Peyer's patch (tissue), 4 donors: ENCODE data around the gene ROPN1B.

Experiments used
- POLR2A ChIP-seq, 2 donors: fragments of 450-650 bp; IDR thresholded peaks; one replicate each; pipeline ENCODE4 v1.5.1; 2017; ENCODE audit warnings: antibody characterized with exemption in 2 of 2, mild to moderate bottlenecking in 2 of 2, moderate library complexity in 2 of 2
- TF ChIP-seq, protein P1 (sequence below), 6 experiments: fragments of 450-650 bp in 4 of 6; fragments of 200-600 bp in 2 of 6; sonication (generic) in 1 of 6; IDR thresholded peaks; one replicate each; pipeline ENCODE4 v1.5.1; 2017 to 2019; ENCODE audit warnings: antibody characterized with exemption in 6 of 6, mild to moderate bottlenecking in 3 of 6, moderate library complexity in 1 of 6

DNA sequence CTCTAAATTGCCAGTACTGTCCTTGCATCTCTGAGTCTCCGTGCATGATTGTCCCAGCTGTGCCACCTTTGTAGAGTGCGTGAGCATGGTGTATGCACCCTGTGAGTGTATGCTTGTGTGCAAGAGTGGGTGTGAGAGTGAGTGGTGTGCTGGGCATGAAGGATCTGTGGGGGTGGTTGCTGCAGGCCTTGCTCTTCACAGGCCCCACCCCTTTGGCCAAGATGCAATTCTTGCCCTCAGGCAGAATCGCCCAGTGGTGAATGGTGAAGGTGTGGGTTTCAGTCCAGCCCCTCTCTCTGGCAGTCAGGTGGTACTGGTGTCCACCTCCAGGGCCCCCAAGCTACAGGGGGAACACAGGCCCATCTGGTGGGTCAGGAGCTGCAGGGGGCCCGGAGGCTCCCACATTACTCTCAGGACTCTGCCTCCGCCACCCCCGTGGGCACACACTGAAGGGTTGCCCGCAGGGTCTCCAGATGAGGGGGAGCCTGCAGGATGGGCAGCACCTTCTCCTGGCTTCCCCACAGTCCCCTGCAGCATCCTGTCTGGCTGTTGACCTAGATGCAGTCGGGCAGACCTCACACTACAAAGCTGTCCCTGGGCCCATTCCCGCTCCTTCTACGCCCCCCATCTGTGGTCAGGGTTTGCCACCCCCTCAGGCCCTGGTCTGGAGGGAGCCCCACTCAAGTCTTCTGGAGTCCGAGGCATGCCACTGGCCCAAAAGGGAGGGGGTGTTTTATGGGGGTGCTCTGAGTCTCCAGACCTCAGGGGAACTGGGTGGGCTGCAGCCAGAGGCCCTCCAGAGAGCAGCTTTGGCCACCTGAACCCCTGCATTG is 8.3 kb upstream of the ROPN1B start:
- TF ChIP-seq POLR2A (IDR thresholded peaks at IDR 0.05) = no peak
- TF ChIP-seq, protein P1, sequence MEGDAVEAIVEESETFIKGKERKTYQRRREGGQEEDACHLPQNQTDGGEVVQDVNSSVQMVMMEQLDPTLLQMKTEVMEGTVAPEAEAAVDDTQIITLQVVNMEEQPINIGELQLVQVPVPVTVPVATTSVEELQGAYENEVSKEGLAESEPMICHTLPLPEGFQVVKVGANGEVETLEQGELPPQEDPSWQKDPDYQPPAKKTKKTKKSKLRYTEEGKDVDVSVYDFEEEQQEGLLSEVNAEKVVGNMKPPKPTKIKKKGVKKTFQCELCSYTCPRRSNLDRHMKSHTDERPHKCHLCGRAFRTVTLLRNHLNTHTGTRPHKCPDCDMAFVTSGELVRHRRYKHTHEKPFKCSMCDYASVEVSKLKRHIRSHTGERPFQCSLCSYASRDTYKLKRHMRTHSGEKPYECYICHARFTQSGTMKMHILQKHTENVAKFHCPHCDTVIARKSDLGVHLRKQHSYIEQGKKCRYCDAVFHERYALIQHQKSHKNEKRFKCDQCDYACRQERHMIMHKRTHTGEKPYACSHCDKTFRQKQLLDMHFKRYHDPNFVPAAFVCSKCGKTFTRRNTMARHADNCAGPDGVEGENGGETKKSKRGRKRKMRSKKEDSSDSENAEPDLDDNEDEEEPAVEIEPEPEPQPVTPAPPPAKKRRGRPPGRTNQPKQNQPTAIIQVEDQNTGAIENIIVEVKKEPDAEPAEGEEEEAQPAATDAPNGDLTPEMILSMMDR (IDR thresholded peaks at IDR 0.05) = no peak
